ENCODE results near the gene NUPR1.

DNA sequence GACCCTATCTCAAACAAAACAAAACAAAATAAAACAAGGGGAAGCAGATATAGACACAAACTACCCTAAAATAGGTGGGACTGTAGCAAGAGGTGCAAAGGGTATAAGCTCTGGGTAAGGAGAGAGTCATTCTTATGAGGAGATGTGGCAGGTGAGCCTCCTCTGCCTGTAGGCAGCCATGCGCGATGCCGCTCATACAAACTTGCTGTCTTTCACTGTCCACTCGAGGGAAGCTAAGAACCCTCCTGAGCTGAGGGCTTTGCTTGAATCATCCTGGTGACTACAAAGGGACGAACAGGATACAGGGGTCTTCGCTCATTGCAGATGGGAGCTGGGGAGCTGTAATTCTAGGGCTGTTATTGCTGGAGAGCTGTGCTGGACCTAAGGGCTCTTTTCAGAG lies 17.3 kb downstream of the NUPR1 start:
- no peak for TF ChIP-seq SP1 (IDR thresholded peaks at IDR 0.05; ENCODE audit: low read depth)
- TF ChIP-seq POLR2A (IDR thresholded peaks at IDR 0.05; ENCODE audit: borderline replicate concordance, extremely low read depth, insufficient read depth, insufficient read length): no peak
- TF ChIP-seq RAD21 (IDR thresholded peaks at IDR 0.05; ENCODE audit: low read depth): no peak

All from HCT116 (cell line).